Mucosa of descending colon (tissue), 3 donors: Measurements from ENCODE around the gene SCTR. TPM values are rescaled to one million over a fixed set of nuclear protein-coding genes. Genes with fewer than 3 reads are reported as not detected.

ENCODE experiments used
- ATAC-seq: fragments of 200-7000 bp; cut with Tn5 transposase; one replicate; pipeline ENCODE4 v1.9.1; 2020; ENCODE audit warnings: mild to moderate bottlenecking, moderate library complexity
- DNase-seq, 3 donors: peaks; one replicate each; pipeline ENCODE4 v3.0.0-alpha.2; 2020
- H3K36me3 ChIP-seq: fragments of 200-600 bp; one replicate; pipeline ENCODE4 v1.8.0; 2021; ENCODE audit warnings: low read depth, mild to moderate bottlenecking
- H3K4me1 ChIP-seq: fragments of 200-600 bp; one replicate; pipeline ENCODE4 v1.8.0; 2021; ENCODE audit warnings: low read depth, mild to moderate bottlenecking
- H3K4me3 ChIP-seq: fragments of 200-600 bp; one replicate; pipeline ENCODE4 v1.8.0; 2021; ENCODE audit warnings: mild to moderate bottlenecking
- H3K9me3 ChIP-seq: fragments of 200-600 bp; one replicate; pipeline ENCODE4 v1.8.0; 2021; ENCODE audit warnings: mild to moderate bottlenecking
- CTCF ChIP-seq: fragments of 200-600 bp; IDR thresholded peaks from one replicate; pipeline ENCODE4 v1.8.0; 2022; ENCODE audit warnings: antibody characterized with exemption, mild to moderate bottlenecking
- intact Hi-C, 2 donors: fragments of 100-400 bp; cut with DNase I in 1 of 2; cut with micrococcal nuclease in 1 of 2; formaldehyde crosslinking; loops; one replicate each; pipeline versions ENCODE4 v1.11.0 to v1.11.1; 2022; cut with DNase I, micrococcal nuclease
- total RNA-seq, 3 donors: library from RNA; stranded (reverse); fragmentation: NEBNext Ultra II Directional in 2 of 3; extraction: Animal tissue kit (Norgen Biotek cat#: 25700) in 2 of 3; gene quantifications; one replicate each; pipeline versions ENCODE4 v1.2.1 to v1.2.4, GENCODE V29; 2021 to 2023
- donor health status: DM: no; HTN: no; CAD: no; lungs with moderate emphysema.
- donor health status: DM: no; HTN: no; CAD: no.
- donor health status: DM: no; HTN: yes; CAD: no.

The SCTR gene
- total RNA-seq, 3 donors from 2014 or later: 0.25 to 0.32 TPM; not detected in 1

DNA sequence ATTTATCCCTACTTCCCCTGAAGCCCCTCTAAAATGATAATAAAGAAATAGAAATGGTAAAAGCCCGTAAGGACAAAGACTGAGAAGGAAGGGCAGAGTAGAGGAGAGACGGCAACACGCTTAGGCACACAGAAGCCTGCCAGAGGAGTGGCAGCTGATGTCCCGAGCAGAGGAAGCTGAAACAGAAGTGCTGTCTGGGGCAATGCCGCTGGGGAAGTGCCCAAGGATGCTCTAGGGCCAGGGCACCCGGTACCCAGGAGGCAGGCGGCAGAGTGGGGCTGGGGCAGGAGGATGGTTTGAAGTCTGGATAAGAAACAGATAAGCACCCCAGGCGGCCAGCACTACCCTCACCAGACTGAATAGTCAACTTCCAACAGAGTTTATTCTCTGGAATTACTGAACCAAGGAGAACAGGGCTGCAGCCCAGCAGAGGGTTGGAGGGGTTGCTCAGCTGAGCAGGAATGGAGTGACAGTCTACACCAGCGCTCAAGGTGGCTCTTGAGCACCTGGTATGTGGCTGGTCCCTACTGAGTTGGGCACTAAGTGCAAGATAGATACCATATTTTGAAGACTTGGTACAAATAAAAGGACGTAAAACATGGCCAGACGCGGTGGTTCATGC, 70.2 kb downstream of the SCTR start:
- H3K9me3 ChIP-seq: no peaks in the 10 kb centered on the region
- DNase-seq: no peak

GRCh38 chr2:119451336-119452050, 72.8 kb downstream of the SCTR start:
- no peak for TF ChIP-seq CTCF
- Histone ChIP-seq H3K4me1 (no peaks in the 10 kb centered on the region), H3K36me3 (no peaks in the 10 kb centered on the region), H3K9me3 (no peaks in the 10 kb centered on the region), H3K4me3 (no peak overlapping the region)
- DNase-seq (no peak), ATAC-seq (no peak)
- intact Hi-C loops: no loop called here

More for the DNA sequence above, 70.2 kb downstream of the SCTR start:
- Histone ChIP-seq H3K4me1 (no peaks in the 10 kb centered on the region), H3K4me3 (no peak overlapping the region), H3K36me3 (no peaks in the 10 kb centered on the region)
- no peak for ATAC-seq
- intact Hi-C loops: no loop called here
- no peak for TF ChIP-seq CTCF

DNA sequence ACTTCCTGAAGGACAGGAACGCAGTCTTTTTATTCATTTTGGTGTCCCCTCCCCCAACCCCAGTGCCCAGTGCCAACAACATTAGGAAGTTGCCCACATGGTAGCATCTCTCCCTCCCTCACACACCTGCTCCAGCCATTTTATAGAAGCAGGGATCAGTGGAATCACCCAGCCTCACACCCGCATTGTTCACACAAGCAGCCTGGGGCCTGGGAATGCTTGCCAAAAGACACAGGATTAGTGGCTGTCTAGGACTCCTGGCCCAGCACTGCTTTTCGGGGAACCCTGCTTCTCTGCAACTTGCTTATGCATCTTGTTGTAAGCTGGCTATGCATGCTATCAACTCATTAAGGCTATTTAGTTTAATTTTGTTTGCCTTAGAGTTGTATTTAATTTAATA, 74.8 kb downstream of the SCTR start:
- ATAC-seq: no peak
- intact Hi-C loops: no loop called here

DNA sequence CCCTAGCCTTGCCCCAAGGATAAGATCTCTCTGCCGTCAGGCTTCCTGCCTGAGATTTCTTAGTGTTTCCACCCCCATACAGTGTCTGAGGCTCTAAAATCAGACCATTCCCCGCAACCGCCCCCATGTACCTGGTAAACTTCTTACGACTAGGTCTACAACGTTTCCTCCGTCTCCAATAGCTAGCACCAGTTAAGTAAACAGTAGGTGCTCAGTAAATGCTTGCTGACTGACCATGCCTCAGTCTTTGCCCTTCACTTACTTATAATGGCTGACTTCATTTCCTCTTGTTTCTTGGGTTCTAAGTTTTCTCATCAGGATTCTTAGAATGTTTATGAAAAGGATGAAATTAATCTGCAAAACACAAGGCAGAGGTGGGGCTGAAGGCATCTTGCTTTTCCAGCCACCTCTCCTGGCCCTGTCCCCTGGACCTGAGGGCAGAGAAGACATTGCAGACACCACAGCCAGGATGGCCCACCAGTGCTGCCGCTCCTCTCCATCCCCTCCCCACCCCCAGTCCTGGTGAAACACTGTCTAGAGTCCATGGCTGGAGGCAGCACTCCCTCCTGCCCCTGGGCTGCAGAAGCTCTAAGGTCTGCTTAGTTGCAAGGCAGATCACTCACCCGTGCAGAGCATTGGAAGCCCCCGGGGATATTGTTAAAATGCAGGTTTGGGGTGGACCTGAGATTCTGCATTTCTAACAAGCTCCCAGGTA, 75.7 kb downstream of the SCTR start:
- Histone ChIP-seq H3K4me3 (no peak overlapping the region), H3K4me1 (no peaks in the 10 kb centered on the region), H3K9me3 (no peaks in the 10 kb centered on the region), H3K36me3 (no peaks in the 10 kb centered on the region)
- no peak for DNase-seq
- TF ChIP-seq CTCF: no peak
- intact Hi-C loops: no loop called here
- no peak for ATAC-seq

More for the DNA sequence above, 74.8 kb downstream of the SCTR start:
- Histone ChIP-seq H3K36me3 (no peaks in the 10 kb centered on the region), H3K4me1 (no peaks in the 10 kb centered on the region), H3K4me3 (no peak overlapping the region), H3K9me3 (no peaks in the 10 kb centered on the region)
- no peak for TF ChIP-seq CTCF
- no peak for DNase-seq

DNA sequence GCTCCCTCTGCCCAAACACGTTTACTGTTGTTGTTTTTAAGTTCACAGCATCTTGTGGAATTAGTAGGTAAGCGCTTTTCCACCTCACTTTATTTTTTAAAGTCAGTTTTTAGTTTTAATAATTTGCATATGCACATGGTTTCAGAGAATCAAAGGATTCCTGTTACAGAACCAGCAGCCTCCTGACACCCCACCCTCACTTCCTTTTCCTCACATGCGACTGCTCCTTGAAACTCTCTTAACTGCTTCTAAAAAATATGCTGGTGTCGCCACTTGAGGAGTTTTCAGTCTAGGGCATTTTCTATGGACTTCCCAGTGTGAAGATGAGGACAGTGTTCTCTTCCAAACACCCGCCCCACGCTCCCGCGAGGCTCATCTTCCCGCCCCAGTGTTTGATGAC, 78.2 kb downstream of the SCTR start:
- DNase-seq (no peak), ATAC-seq (no peak)
- H3K36me3 ChIP-seq: no peaks in the 10 kb centered on the region
- no peaks in the 10 kb centered on the region for H3K9me3 ChIP-seq
- H3K4me3 ChIP-seq: no peak overlapping the region
- TF ChIP-seq CTCF: no peak
- intact Hi-C loops: no loop called here
- no peaks in the 10 kb centered on the region for H3K4me1 ChIP-seq
